Neuronal stem cell (in vitro differentiated cells): ENCODE measurements around the gene GLMP.

Source experiments
- DNase-seq: peaks from one replicate; pipeline ENCODE4 v3.0.0-alpha.2; 2013; ENCODE audit warnings: low spot score
- H2AFZ ChIP-seq: one replicate; pipeline ENCODE4 v1.6.1; 2013; ENCODE audit warnings: mild to moderate bottlenecking, low read length, inconsistent platforms
- H2AK5ac ChIP-seq: 2 replicates; pipeline ENCODE4 v1.6.1; 2013; ENCODE audit warnings: low read depth, mild to moderate bottlenecking, inconsistent platforms, low read length, moderate library complexity, mixed read lengths
- H2BK120ac ChIP-seq: 2 replicates; pipeline ENCODE4 v1.6.1; 2013; ENCODE audit warnings: low read depth, mild to moderate bottlenecking, inconsistent platforms, low read length, moderate library complexity, mixed read lengths
- H2BK12ac ChIP-seq: one replicate; pipeline ENCODE4 v1.6.1; 2013; ENCODE audit warnings: low read length, inconsistent platforms
- H2BK15ac ChIP-seq: 2 replicates; pipeline ENCODE4 v1.6.1; 2013; ENCODE audit warnings: mild to moderate bottlenecking, low read length, inconsistent platforms, mixed read lengths
- H2BK5ac ChIP-seq: one replicate; pipeline ENCODE4 v1.6.1; 2013; ENCODE audit warnings: inconsistent platforms, mild to moderate bottlenecking, low read length, moderate library complexity
- H3K14ac ChIP-seq: one replicate; pipeline ENCODE4 v1.6.1; 2013; ENCODE audit warnings: low read length, inconsistent platforms
- H3K18ac ChIP-seq: 2 replicates; pipeline ENCODE4 v1.6.1; 2013; ENCODE audit warnings: low read length, inconsistent platforms
- H3K23ac ChIP-seq: 2 replicates; pipeline ENCODE4 v1.6.1; 2013; ENCODE audit warnings: low read depth, mild to moderate bottlenecking, mixed read lengths, low read length, inconsistent platforms; ENCODE audit not compliant: poor library complexity
- H3K27ac ChIP-seq: replicated peaks from 3 replicates; pipeline ENCODE4 v1.5.1; 2013; ENCODE audit warnings: low read length, inconsistent platforms
- H3K27me3 ChIP-seq, 3 experiments: 2 replicates each; pipeline ENCODE4 v1.6.1; 2013; ENCODE audit warnings: low read length in 3 of 3, mild to moderate bottlenecking in 2 of 3, inconsistent platforms in 1 of 3, low read depth in 1 of 3, mixed read lengths in 1 of 3, moderate library complexity in 1 of 3; ENCODE audit not compliant: control insufficient read depth in 3 of 3, insufficient read depth in 3 of 3
- H3K36me3 ChIP-seq, 2 donors: replicated peaks in 1 of 2; 2 replicates each; pipeline ENCODE4 v1.6.1; 2013; ENCODE audit warnings: low read length in 2 of 2; ENCODE audit not compliant: control insufficient read depth in 2 of 2, insufficient read depth in 2 of 2
- H3K4ac ChIP-seq: 2 replicates; pipeline ENCODE4 v1.6.1; 2013; ENCODE audit warnings: inconsistent platforms, mild to moderate bottlenecking, low read length, moderate library complexity
- H3K4me1 ChIP-seq, 2 donors: 1 replicate in 1 of 2; 2 replicates in 1 of 2; pipeline ENCODE4 v1.6.1; 2013; ENCODE audit warnings: low read length in 2 of 2, low read depth in 1 of 2; ENCODE audit not compliant: control insufficient read depth in 2 of 2, insufficient read depth in 1 of 2
- H3K4me2 ChIP-seq: one replicate; pipeline ENCODE4 v1.6.1; 2013; ENCODE audit warnings: mild to moderate bottlenecking, low read length, inconsistent platforms; ENCODE audit not compliant: insufficient read depth, poor library complexity, severe bottlenecking
- H3K4me3 ChIP-seq, 2 donors: 2 replicates each; pipeline ENCODE4 v1.5.1; 2013; ENCODE audit warnings: low read length in 2 of 2, mild to moderate bottlenecking in 2 of 2, inconsistent platforms in 1 of 2, moderate library complexity in 1 of 2
- H3K79me1 ChIP-seq: one replicate; pipeline ENCODE4 v1.6.1; 2013; ENCODE audit warnings: low read depth, mild to moderate bottlenecking, inconsistent platforms, low read length, moderate library complexity
- H3K9ac ChIP-seq: one replicate; pipeline ENCODE4 v1.6.1; 2013; ENCODE audit warnings: mild to moderate bottlenecking, low read depth, low read length, inconsistent platforms; ENCODE audit not compliant: poor library complexity
- H3K9me3 ChIP-seq, 2 donors: replicated peaks in 1 of 2; 2 replicates each; pipeline versions ENCODE3 to v1.6.1; 2013; ENCODE audit warnings: low read length in 2 of 2, mild to moderate bottlenecking in 2 of 2, inconsistent platforms in 1 of 2, low read depth in 1 of 2, mixed read lengths in 1 of 2, moderate library complexity in 1 of 2; ENCODE audit not compliant: control insufficient read depth in 2 of 2, insufficient read depth in 1 of 2
- H4K8ac ChIP-seq: one replicate; pipeline ENCODE4 v1.6.1; 2013; ENCODE audit warnings: low read depth, mild to moderate bottlenecking, inconsistent platforms, low read length, moderate library complexity
- H4K91ac ChIP-seq: one replicate; pipeline ENCODE4 v1.6.1; 2013; ENCODE audit warnings: low read length, low read depth, mild to moderate bottlenecking, inconsistent platforms; ENCODE audit not compliant: poor library complexity
- WGBS, 2 donors: extraction: QIAGEN DNeasy Blood & Tissue Kit; methylation state at CpG; one replicate each; pipeline ENCODE4 v1.1.7; 2013; ENCODE audit warnings: missing lambda C conversion rate in 2 of 2, mixed read lengths in 1 of 2; ENCODE audit not compliant: insufficient read length in 2 of 2, insufficient replicate concordance in 1 of 2; ENCODE audit errors: extremely low coverage in 2 of 2; 5-methylcytosine and 5-hydroxymethylcytosine counted together

The GLMP gene

GRCh38 chr1:156310962-156311361 is 15.5 kb upstream of the GLMP start:
- H4K8ac ChIP-seq, result no peak overlapping the region
- no peak overlapping the region for H3K27ac ChIP-seq
- no peak for DNase-seq
- no peak overlapping the region for H3K4ac ChIP-seq
- no peak overlapping the region for H2AK5ac ChIP-seq
- no peak overlapping the region for H2BK120ac ChIP-seq
- no peak overlapping the region for H3K4me2 ChIP-seq
- no peaks in the 10 kb centered on the region for H3K4me1 ChIP-seq
- H3K27me3 ChIP-seq, result no peaks in the 10 kb centered on the region
- peaks cover 41 to 93% of the 10 kb centered on the region in 2 donors for H3K36me3 ChIP-seq
- no peak overlapping the region for H3K23ac ChIP-seq
- no peak overlapping the region for H4K91ac ChIP-seq
- no peak overlapping the region for H2BK5ac ChIP-seq
- H3K4me3 ChIP-seq, result no peak overlapping the region
- no peak overlapping the region for H3K9ac ChIP-seq
- no peaks in the 10 kb centered on the region for H3K79me1 ChIP-seq
- no peak overlapping the region for H3K14ac ChIP-seq
- no peak overlapping the region for H2BK15ac ChIP-seq
- no peak overlapping the region for H3K18ac ChIP-seq
- H3K9me3 ChIP-seq, result no peaks in the 10 kb centered on the region
- H2BK12ac ChIP-seq, result no peak overlapping the region
- WGBS, 2 donors, result no CpG with 5 or more reads among the region's 6 CpGs
- no peak overlapping the region for H2AFZ ChIP-seq

- Histone ChIP-seq H3K9ac (no peak overlapping the region), H2BK5ac (no peak overlapping the region), H3K27me3 (no peaks in the 10 kb centered on the region), H3K23ac (no peak overlapping the region), H2AK5ac (no peak overlapping the region), H3K27ac (no peak overlapping the region), H2BK12ac (no peak overlapping the region), H3K4me2 (no peak overlapping the region), H2AFZ (no peak overlapping the region), H3K4ac (no peak overlapping the region), H4K91ac (no peak overlapping the region), H2BK15ac (no peak overlapping the region), H3K36me3 (peaks cover 31 to 84% of the 10 kb centered on the region in 2 donors), H2BK120ac (no peak overlapping the region), H3K18ac (no peak overlapping the region), H4K8ac (no peak overlapping the region), H3K4me1 (no peaks in the 10 kb centered on the region), H3K14ac (no peak overlapping the region), H3K4me3 (no peak overlapping the region), H3K9me3 (no peaks in the 10 kb centered on the region), H3K79me1 (no peaks in the 10 kb centered on the region)
- no peak for DNase-seq
These were observed 12.6 kb upstream of the GLMP start for GRCh38 chr1:156308078-156308477.

- H2BK15ac ChIP-seq, result no peak overlapping the region
- no CpG with 5 or more reads among the region's 2 CpGs for WGBS, 2 donors
- peaks cover 15 to 56% of the 10 kb centered on the region in 2 donors for H3K36me3 ChIP-seq
These were observed 9.7 kb upstream of the GLMP start for GRCh38 chr1:156305215-156305614.

GRCh38 chr1:156303241-156303640 is 7.8 kb upstream of the GLMP start:
- Histone ChIP-seq H3K23ac (no peak overlapping the region), H3K79me1 (no peaks in the 10 kb centered on the region), H4K91ac (no peak overlapping the region), H3K4me2 (no peak overlapping the region), H3K27me3 (no peaks in the 10 kb centered on the region), H2BK12ac (no peak overlapping the region), H2AFZ (no peak overlapping the region), H2AK5ac (no peak overlapping the region), H2BK15ac (no peak overlapping the region), H3K9ac (no peak overlapping the region), H3K14ac (no peak overlapping the region), H3K18ac (no peak overlapping the region), H2BK120ac (no peak overlapping the region), H3K27ac (no peak overlapping the region), H3K4me3 (no peak overlapping the region), H3K4ac (no peak overlapping the region), H3K9me3 (no peaks in the 10 kb centered on the region), H3K4me1 (no peaks in the 10 kb centered on the region), H3K36me3 (peaks cover 4 to 37% of the 10 kb centered on the region in 2 donors), H2BK5ac (no peak overlapping the region), H4K8ac (no peak overlapping the region)
- no peak for DNase-seq
- no CpG with 5 or more reads among the region's 4 CpGs for WGBS, 2 donors

More at GRCh38 chr1:156305215-156305614, 9.7 kb upstream of the GLMP start:
- Histone ChIP-seq H3K79me1 (no peaks in the 10 kb centered on the region), H4K91ac (no peak overlapping the region), H3K14ac (no peak overlapping the region), H2AFZ (no peak overlapping the region), H3K18ac (no peak overlapping the region), H2BK5ac (no peak overlapping the region), H2BK12ac (no peak overlapping the region), H3K4me2 (no peak overlapping the region), H3K4ac (no peak overlapping the region), H3K4me1 (no peaks in the 10 kb centered on the region), H3K4me3 (no peak overlapping the region), H3K9me3 (no peaks in the 10 kb centered on the region), H2BK120ac (no peak overlapping the region), H3K9ac (no peak overlapping the region), H2AK5ac (no peak overlapping the region), H3K27me3 (no peaks in the 10 kb centered on the region), H3K23ac (no peak overlapping the region), H3K27ac (no peak overlapping the region), H4K8ac (no peak overlapping the region)
- no peak for DNase-seq
